Posterior cingulate gyrus (tissue), 11 donors: ENCODE measurements around the gene RFTN1.

Source experiments
- DNase-seq, 10 donors: peaks; one replicate each; pipeline versions ENCODE4 v3.0.0 to v3.0.0-alpha.2; 2020 to 2021; ENCODE audit warnings: mixed read lengths in 3 of 10
- intact Hi-C: fragments of 100-400 bp; cut with DNase I; formaldehyde crosslinking; loops from one replicate; pipeline ENCODE4 v1.15.1; 2023

The RFTN1 gene

GRCh38 chr3:16370872-16371740 is 142.4 kb downstream of the RFTN1 start:
- intact Hi-C loops = no loop called here
- DNase-seq = no peak

- DNase-seq = no peak
- intact Hi-C loops = no loop called here
Observed at GRCh38 chr3:16370503-16370871, 143.0 kb downstream of the RFTN1 start.

GRCh38 chr3:16369885-16370284 is 143.6 kb downstream of the RFTN1 start:
- no peak for DNase-seq
- intact Hi-C loops = no loop called here

GRCh38 chr3:16369276-16369675 is 144.2 kb downstream of the RFTN1 start:
- intact Hi-C loops = no loop called here
- no peak for DNase-seq

- intact Hi-C loops = no loop called here
- DNase-seq = no peak
Observed at GRCh38 chr3:16366581-16366980, 146.9 kb downstream of the RFTN1 start.

- intact Hi-C loops = no loop called here
- no peak for DNase-seq
Observed at GRCh38 chr3:16365491-16366128, 147.9 kb downstream of the RFTN1 start.

GRCh38 chr3:16364963-16365362 is 148.5 kb downstream of the RFTN1 start:
- DNase-seq = no peak
- intact Hi-C loops = no loop called here

GRCh38 chr3:16364323-16364722 is 149.2 kb downstream of the RFTN1 start:
- DNase-seq = no peak
- intact Hi-C loops = no loop called here

- no peak for DNase-seq
- intact Hi-C loops = no loop called here
Observed at GRCh38 chr3:16363636-16364035, 149.9 kb downstream of the RFTN1 start.

- DNase-seq = no peak
- intact Hi-C loops = no loop called here
Observed at GRCh38 chr3:16362770-16363169, 150.7 kb downstream of the RFTN1 start.

- intact Hi-C loops = no loop called here
- no peak for DNase-seq
Observed at GRCh38 chr3:16361087-16361486, 152.4 kb downstream of the RFTN1 start.

- DNase-seq = no peak
- intact Hi-C loops = no loop called here
Observed at GRCh38 chr3:16359331-16359730, 154.2 kb downstream of the RFTN1 start.

GRCh38 chr3:16358336-16358735 is 155.2 kb downstream of the RFTN1 start:
- intact Hi-C loops = no loop called here
- DNase-seq = no peak

- DNase-seq = peak in 1 of 10 donors; percentile 51
- intact Hi-C loops = no loop called here
Observed at GRCh38 chr3:16357186-16358121, 156.0 kb downstream of the RFTN1 start.

GRCh38 chr3:16355828-16356227 is 157.7 kb downstream of the RFTN1 start:
- intact Hi-C loops = no loop called here

GRCh38 chr3:16354291-16354690 is 159.2 kb downstream of the RFTN1 start:
- no peak for DNase-seq
- intact Hi-C loops = no loop called here

More at GRCh38 chr3:16355828-16356227, 157.7 kb downstream of the RFTN1 start:
- DNase-seq = no peak

GRCh38 chr3:16352428-16352827 is 161.1 kb downstream of the RFTN1 start:
- no peak for DNase-seq
- intact Hi-C loops = no loop called here

GRCh38 chr3:16350597-16351318 is 162.7 kb downstream of the RFTN1 start:
- DNase-seq = no peak
- intact Hi-C loops = no loop called here

- DNase-seq = no peak
- intact Hi-C loops = no loop called here
Observed at GRCh38 chr3:16349986-16350596, 163.4 kb downstream of the RFTN1 start.

- intact Hi-C loops = no loop called here
- no peak for DNase-seq
Observed at GRCh38 chr3:16347548-16347947, 166.0 kb downstream of the RFTN1 start.
